ENCODE data around the gene ZNF419. TPM values are rescaled to one million over a fixed set of nuclear protein-coding genes. Genes with fewer than 3 reads are reported as not detected.
"Not testable (repeated sequence)": the region's sequence is repeated elsewhere in the genome, so short reads cannot be mapped to it uniquely, and the experiment has no call there.

Gene ZNF419
- total RNA-seq, 4 donors from 2014 or later = 7.9 to 20.4 (median 8.9) TPM

GRCh38 chr19:57512845-57513244 lies 25.3 kb downstream of the ZNF419 start:
- 93% methylated on average over 6 of the region's 6 CpGs for WGBS
- no peak for TF ChIP-seq POLR2AphosphoS5 (IDR thresholded peaks at IDR 0.05)
- TF ChIP-seq EP300 (IDR thresholded peaks at IDR 0.05) = no peak
- no peak for TF ChIP-seq CTCF (IDR thresholded peaks at IDR 0.05)
- Histone ChIP-seq H3K36me3 (peaks cover 55% of the 10 kb centered on the region), H3K27me3 (no peaks in the 10 kb centered on the region), H3K4me1 (no peaks in the 10 kb centered on the region), H3K4me3 (no peak overlapping the region), H3K27ac (no peak overlapping the region), H3K9me3 (peaks cover 41% of the 10 kb centered on the region)
- no peak for DNase-seq (ENCODE audit: low spot score in 2 of 2)

- 94% methylated on average over 5 of the region's 5 CpGs for WGBS
- TF ChIP-seq EP300 (IDR thresholded peaks at IDR 0.05) (no peak), POLR2A (IDR thresholded peaks at IDR 0.05) (no peak), CTCF (IDR thresholded peaks at IDR 0.05) (no peak), POLR2AphosphoS5 (IDR thresholded peaks at IDR 0.05) (no peak)
- H3K4me3 ChIP-seq = no peak overlapping the region
- no peaks in the 10 kb centered on the region for H3K4me1 ChIP-seq
- no peaks in the 10 kb centered on the region for H3K27me3 ChIP-seq
- H3K27ac ChIP-seq = no peak overlapping the region
- H3K9me3 ChIP-seq = peaks cover 41% of the 10 kb centered on the region
- peaks cover 58% of the 10 kb centered on the region for H3K36me3 ChIP-seq
- DNase-seq (ENCODE audit: low spot score in 2 of 2) = no peak
Observed at GRCh38 chr19:57515255-57515654, 27.7 kb downstream of the ZNF419 start.

GRCh38 chr19:57518021-57518420 lies 30.5 kb downstream of the ZNF419 start:
- WGBS = 81% methylated on average over 4 of the region's 4 CpGs
- H3K27ac ChIP-seq; H3K27me3 ChIP-seq; H3K4me1 ChIP-seq; DNase-seq (ENCODE audit: low spot score in 2 of 2); H3K4me3 ChIP-seq: not testable (repeated sequence)
- peaks cover 55% of the 10 kb centered on the region for H3K36me3 ChIP-seq
- H3K9me3 ChIP-seq = peaks cover 25% of the 10 kb centered on the region

- Histone ChIP-seq H3K4me1 (peaks cover 16% of the 10 kb centered on the region), H3K9me3 (peaks cover 19% of the 10 kb centered on the region), H3K4me3 (peak within 1 kb of the TSS; percentile 93), H3K27ac (peak within 1 kb of the TSS; percentile 79), H3K36me3 (peaks cover 18% of the 10 kb centered on the region), H3K27me3 (no peaks in the 10 kb centered on the region)
- WGBS = 4% methylated on average over 37 of the region's 64 CpGs
- no peak for TF ChIP-seq EP300 (IDR thresholded peaks at IDR 0.05)
- TF ChIP-seq POLR2AphosphoS5 (IDR thresholded peaks at IDR 0.05) = peak in 2 of 3 donors; percentile 51 to 64
- TF ChIP-seq CTCF (IDR thresholded peaks at IDR 0.05) = no peak
- peak; percentile 92 to 93 for DNase-seq (ENCODE audit: low spot score in 2 of 2)
Observed at GRCh38 chr19:57527136-57527881, 39.8 kb downstream of the ZNF419 start, which contains the start of gene ZNF549. Gene ZNF549 (plus strand): TSS chr19:57527356. CDS start chr19:57527574, 218 bp downstream.

- Histone ChIP-seq H3K4me1 (no peaks in the 10 kb centered on the region), H3K36me3 (peaks cover 93% of the 10 kb centered on the region), H3K27me3 (no peaks in the 10 kb centered on the region), H3K9me3 (peaks cover 76% of the 10 kb centered on the region), H3K27ac (no peak overlapping the region), H3K4me3 (no peak overlapping the region)
- TF ChIP-seq EP300 (IDR thresholded peaks at IDR 0.05) = no peak
- TF ChIP-seq CTCF (IDR thresholded peaks at IDR 0.05) = no peak
- TF ChIP-seq POLR2A (IDR thresholded peaks at IDR 0.05) = no peak
- TF ChIP-seq POLR2AphosphoS5 (IDR thresholded peaks at IDR 0.05) = no peak
- DNase-seq (ENCODE audit: low spot score in 2 of 2) = no peak
- WGBS = 95% methylated on average over 7 of the region's 7 CpGs
Observed at GRCh38 chr19:57537953-57538547, 50.5 kb downstream of the ZNF419 start.

Other genes starting within 250 kb of the ZNF419 start
- 10 to 100 TPM; 18.0 to 24.6 (median 18.9) TPM for gene ZNF805, start 247.1 kb upstream of the ZNF419 start, total RNA-seq
- 100 to 1,000 TPM in 1 of 4 donors, 10 to 100 TPM in 3; 75.2 to 101 (median 78.6) TPM for gene ZNF460, start 207.3 kb upstream of the ZNF419 start, total RNA-seq
- gene ZNF543, start 167.3 kb upstream of the ZNF419 start, total RNA-seq = 10 to 100 TPM in 3 of 4 donors, 1 to 10 TPM in 1; 9.8 to 15.8 (median 11.6) TPM
- gene ZNF304, start 136.5 kb upstream of the ZNF419 start, total RNA-seq = 10 to 100 TPM in 3 of 4 donors, 1 to 10 TPM in 1; 10.0 to 12.4 (median 11.3) TPM
- gene TRAPPC2B, start 124.2 kb upstream of the ZNF419 start, total RNA-seq = 10 to 100 TPM; 16.5 to 20.7 (median 19.9) TPM
- gene ZNF547, start 124.2 kb upstream of the ZNF419 start, total RNA-seq = 1 to 10 TPM; 1.8 to 4.2 (median 2.7) TPM
- gene ZNF548, start 97.9 kb upstream of the ZNF419 start, total RNA-seq = 10 to 100 TPM; 18.8 to 30.9 (median 25.7) TPM
- gene ZNF17, start 76.6 kb upstream of the ZNF419 start, total RNA-seq = 10 to 100 TPM; 10.2 to 23.8 (median 15.2) TPM
- 10 to 100 TPM in 3 of 4 donors, 1 to 10 TPM in 1; 8.3 to 15.5 (median 13.5) TPM for gene ZNF749, start 52.4 kb upstream of the ZNF419 start, total RNA-seq
- gene VN1R1, start 30.6 kb upstream of the ZNF419 start, total RNA-seq = 1 to 10 TPM in 3 of 4 donors, under 1 TPM in 1; 0.76 to 3.9 (median 1.2) TPM
- gene ZNF772, start 10.2 kb upstream of the ZNF419 start, total RNA-seq = 10 to 100 TPM in 2 of 4 donors, 1 to 10 TPM in 2; 6.1 to 15.0 (median 10.9) TPM
- gene ZNF773, start 12.2 kb downstream of the ZNF419 start, total RNA-seq = 10 to 100 TPM; 10.5 to 24.1 (median 16.2) TPM
- 1 to 10 TPM; 3.4 to 9.5 (median 4.9) TPM for gene ZNF549, start 39.6 kb downstream of the ZNF419 start, total RNA-seq
- gene ZNF550, start 72.1 kb downstream of the ZNF419 start, total RNA-seq = 10 to 100 TPM in 2 of 4 donors, 1 to 10 TPM in 2; 6.6 to 21.9 (median 11.3) TPM
- gene ZNF416, start 91.2 kb downstream of the ZNF419 start, total RNA-seq = 1 to 10 TPM; 5.3 to 8.7 (median 6.1) TPM
- gene ZIK1, start 96.4 kb downstream of the ZNF419 start, total RNA-seq = 1 to 10 TPM; 3.0 to 5.7 (median 4.1) TPM
- gene ZNF530, start 112.1 kb downstream of the ZNF419 start, total RNA-seq = 1 to 10 TPM; 4.7 to 9.7 (median 7.2) TPM
- 10 to 100 TPM; 15.8 to 35.0 (median 21.5) TPM for gene ZNF134, start 126.5 kb downstream of the ZNF419 start, total RNA-seq
- gene ZNF211, start 145.4 kb downstream of the ZNF419 start, total RNA-seq = 10 to 100 TPM in 3 of 4 donors, 1 to 10 TPM in 1; 7.5 to 21.3 (median 14.1) TPM
- 1 to 10 TPM in 2 of 4 donors, not detected in 2; 2.3 to 3.9 TPM for gene ZSCAN4, start 181.2 kb downstream of the ZNF419 start, total RNA-seq
- gene ZNF551, start 194.2 kb downstream of the ZNF419 start, total RNA-seq = 10 to 100 TPM; 21.5 to 42.3 (median 29.7) TPM
- 1 to 10 TPM in 2 of 4 donors, under 1 TPM in 1, not detected in 1; 0.13 to 1.3 (median 1.3) TPM for gene ZNF154, start 221.5 kb downstream of the ZNF419 start, total RNA-seq
- gene ZNF671, start 239.9 kb downstream of the ZNF419 start, total RNA-seq = 1 to 10 TPM; 2.0 to 8.4 (median 2.8) TPM

Measured in suprapubic skin (tissue), 4 donors.